CD4-positive, alpha-beta T cell treated with Interleukin-21 for 1 hour (primary cell): ENCODE data around the gene C9orf43.
A peak's percentile ranks its signal among the peaks of the same experiment; 100 is the strongest.
"Not testable (repeated sequence)": the region's sequence is repeated elsewhere in the genome, so short reads cannot be mapped to it uniquely, and the experiment has no call there.

Source experiments
- DNase-seq: peaks from one replicate; pipeline ENCODE4 v3.0.0-alpha.2; 2020

The C9orf43 gene, protein sequence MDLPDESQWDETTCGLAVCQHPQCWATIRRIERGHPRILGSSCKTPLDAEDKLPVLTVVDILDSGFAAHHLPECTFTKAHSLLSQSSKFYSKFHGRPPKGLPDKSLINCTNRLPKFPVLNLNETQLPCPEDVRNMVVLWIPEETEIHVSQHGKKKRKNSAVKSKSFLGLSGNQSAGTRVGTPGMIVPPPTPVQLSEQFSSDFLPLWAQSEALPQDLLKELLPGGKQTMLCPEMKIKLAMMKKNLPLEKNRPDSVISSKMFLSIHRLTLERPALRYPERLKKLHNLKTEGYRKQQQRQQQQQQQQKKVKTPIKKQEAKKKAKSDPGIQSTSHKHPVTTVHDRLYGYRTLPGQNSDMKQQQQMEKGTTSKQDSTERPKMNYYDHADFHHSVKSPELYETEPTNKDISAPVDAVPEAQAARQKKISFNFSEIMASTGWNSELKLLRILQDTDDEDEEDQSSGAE

DNA sequence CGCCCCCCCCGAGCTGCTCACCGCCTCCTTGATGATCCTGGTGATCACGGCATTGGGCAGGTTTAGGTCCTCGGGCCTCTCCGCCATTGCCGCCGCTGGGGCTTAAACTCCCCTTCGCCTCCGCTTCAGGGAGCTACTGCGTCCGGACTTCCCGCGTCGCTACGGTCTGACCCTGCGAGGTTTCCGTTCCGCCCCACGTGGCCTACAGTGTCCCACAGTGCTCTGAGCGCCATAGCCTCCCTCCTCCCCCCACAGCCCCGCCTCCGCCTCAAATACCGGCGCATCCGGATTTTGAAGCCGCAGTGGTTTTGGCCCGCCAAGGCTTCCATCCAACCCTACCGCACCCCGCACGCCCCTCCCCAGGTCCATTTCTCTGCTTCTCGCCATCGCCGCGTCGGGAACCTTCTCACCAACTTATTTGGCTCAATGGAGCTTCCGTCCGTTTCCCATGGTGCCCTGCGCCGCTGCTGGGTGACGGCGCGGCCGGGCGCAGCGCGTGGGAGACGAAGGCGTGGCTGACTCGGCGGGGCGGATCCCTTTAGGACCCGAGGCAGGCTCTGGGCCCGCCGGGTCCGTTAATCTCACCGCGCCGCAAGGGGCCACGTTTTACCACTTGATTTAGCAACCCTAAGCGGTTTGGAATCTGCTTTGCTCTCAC, at the start of gene C9orf43, which contains the start of gene POLE3:
Gene C9orf43, plus strand, starts transcription at position 541 of the 658 bp plus-strand sequence. CDS start 2,747 bp downstream, outside the sequence.
Gene POLE3, minus strand, starts transcription at position 469 of the 658 bp plus-strand sequence. Its CDS starts 382 bp downstream, at position 87.
- peak; percentile 94 for DNase-seq

DNA sequence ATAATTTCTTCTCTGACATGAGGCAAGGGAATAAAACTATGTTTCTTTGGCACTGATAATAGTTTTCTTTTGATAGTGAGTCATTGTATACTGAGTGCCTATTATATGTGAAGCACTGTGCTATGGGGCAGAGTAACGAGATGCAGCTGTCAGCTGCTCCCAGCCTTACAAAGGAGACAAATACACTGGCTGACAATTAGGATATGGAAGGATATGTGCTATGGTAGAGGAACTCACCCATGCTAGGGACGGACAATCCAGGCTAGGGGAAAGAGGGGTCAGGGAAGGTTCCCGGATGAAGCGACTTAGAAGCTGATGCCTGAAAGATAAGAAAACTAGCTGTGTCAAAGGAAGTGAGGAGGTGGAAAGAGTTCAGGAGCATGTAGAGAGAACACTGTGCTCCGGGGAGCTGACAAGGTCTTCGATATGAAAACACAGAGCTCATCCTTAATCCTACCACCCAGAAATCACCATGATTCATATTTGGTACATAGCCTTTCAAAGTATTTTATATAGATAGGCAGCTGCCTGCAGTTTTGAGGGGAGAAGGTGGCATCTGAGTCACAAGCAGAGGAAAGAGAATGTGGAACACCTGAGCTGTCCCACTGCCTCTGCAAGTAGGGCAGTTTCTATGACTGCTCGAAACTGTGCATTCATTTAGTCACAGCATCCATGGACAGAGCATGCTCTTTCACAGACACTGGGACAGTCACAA, 49.1 kb upstream of the C9orf43 start:
- DNase-seq = no peak

DNA sequence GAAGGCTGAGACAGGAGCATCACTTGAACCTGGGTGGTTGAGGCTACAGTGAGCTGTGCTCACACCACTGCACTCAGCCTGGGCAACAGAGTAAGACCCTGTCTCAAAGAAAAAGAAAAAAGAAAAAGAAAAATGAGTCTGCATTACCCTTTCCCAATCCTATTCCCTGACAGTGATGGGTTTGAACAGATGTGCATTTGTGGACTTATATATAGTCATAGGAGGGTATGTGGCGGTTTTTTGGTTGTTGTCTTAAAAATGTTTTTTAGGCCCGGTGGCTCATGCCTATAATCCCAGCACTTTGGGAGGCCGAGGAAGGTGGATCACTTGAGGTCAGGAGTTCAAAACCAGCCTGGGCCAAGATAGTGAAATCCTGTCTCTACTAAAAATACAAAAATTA, 47.2 kb upstream of the C9orf43 start:
- no peak for DNase-seq

DNA sequence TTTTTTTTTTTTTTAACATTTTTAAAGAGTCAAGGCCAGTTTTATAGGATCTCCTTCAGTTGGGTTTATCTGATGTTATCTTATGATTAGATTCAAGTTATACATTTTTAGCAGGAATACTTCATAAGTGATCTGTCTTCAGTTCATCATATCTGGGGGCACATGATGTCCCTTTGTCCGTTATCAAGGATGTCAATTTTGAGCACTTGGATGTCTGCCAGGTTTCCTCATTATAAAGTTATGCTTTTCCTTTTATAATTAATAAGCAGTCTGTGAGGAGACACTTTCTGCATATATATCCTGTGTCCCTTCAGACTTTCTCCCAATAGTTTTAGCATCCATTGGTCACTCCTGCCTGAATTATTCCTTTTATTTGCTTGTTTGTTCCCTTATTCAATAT, 45.6 kb upstream of the C9orf43 start:
- DNase-seq = no peak

DNA sequence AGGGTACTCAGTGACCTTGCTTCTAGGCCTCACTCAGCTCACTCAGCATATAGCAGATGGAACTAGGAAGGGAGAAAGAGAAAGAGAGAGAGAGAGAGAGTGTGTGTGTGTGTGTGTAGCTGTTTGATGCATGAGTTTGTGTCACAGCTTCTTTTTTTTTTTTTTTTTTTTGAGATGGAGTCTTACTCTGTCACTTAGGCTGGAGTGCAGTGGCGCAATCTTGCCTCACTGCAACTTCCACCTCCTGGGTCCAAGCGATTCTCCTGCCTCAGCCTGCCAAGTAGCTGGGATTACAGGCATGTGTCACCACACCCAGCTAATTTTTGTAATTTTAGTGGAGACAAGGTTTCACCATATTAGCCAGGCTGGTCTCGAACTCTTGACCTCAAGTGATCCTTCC, 44.9 kb upstream of the C9orf43 start:
- DNase-seq = not testable (repeated sequence)

DNA sequence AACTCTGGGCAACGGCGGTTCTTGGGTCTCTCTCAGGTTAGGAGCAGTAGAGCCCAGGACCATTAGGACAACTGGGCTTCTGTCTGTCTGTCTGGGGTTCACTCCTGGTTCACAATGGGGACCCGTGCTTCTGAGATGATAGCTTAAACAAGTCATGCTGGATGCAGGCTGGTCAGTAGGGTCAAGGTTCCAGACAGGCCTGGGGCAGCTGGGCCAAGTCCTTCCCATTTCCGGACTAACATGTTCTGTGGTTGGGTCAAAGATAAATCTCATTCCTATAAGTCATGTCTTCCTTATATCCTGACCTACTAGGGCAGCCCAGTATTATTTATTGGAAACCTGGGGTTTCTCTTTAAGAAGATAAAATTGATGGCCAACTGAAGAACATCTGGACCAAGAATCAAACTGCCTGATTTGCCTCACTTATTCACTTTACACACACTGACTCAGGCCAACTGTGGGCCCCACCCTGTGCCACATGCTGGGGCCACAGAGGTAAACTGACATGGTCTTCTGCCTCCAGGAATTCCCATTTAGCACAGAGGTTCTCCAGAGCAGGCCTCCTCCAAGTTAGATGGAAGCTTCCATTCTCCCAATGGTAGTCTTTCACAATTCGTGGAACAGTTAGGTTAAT, 42.1 kb upstream of the C9orf43 start:
- DNase-seq = no peak

DNA sequence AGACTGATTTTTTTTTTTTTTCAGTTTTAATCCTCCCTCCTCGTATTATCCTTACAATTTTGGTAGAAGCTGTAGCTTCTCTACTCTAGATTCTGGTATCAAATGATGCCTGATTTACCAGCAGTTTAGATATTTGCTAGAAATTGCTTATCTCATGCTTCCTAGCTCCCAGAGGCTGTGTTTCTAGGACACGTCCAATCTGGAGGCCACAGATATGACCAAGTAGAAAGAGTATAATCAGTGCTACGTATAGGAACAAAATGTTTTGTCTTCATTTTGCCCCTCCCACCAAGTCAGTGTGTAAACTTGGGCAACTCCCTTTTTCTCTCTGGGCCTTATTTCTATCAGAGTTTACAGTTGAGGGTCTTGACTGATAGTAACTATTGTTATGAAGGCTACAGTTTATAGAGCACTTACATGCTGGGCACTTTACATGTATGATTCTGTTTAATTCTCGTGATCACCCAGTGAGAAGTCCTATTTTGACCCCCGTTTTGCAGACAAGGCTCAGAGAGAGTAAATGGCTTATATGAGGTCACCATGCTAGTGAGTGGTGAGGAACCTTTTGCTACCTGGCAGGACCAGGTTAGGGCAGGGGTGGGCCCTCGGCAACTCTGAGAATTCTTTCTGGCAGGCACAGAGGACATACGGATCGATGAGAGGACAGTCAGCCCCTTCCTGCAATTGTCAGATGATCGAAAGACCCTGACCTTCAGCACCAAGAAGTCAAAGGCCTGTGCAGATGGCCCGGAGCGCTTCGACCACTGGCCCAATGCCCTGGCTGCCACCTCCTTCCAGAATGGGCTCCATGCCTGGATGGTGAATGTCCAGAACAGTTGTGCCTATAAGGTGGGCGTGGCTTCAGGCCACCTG, 41.3 kb upstream of the C9orf43 start:
- DNase-seq = no peak

DNA sequence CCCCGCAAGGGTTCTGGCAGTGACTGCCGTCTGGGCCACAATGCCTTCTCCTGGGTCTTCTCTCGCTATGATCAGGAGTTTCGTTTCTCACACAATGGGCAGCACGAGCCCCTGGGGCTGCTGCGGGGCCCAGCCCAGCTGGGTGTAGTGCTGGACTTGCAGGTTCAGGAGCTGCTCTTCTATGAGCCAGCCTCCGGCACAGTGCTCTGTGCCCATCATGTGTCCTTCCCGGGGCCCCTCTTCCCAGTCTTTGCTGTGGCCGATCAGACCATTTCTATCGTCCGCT, 40.7 kb upstream of the C9orf43 start:
- no peak for DNase-seq

DNA sequence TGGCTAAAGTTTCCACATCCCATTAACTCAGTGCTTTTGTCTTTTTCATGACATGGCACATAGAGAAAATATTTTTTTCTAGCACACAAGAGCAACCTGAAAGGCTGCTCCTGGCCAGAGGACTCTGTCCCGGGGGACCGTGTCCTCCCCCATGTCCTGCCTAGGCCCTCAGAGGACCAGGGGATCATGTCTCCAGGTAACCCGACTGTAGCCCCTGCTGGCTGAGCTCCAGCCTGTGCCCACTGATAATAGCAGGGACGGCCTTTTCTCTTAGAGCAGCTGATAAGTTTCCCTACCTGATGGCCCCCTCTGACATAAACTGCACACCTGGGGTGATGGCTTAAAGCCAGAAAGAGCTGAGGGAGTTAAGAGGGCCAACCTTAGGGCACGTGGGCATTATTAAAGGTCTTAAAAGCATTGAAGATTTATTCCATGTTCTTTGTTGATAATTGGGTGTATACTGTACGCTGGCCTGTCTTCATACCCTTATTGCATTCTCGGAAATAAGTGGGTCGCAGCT, 39.7 kb upstream of the C9orf43 start:
- DNase-seq = no peak

DNA sequence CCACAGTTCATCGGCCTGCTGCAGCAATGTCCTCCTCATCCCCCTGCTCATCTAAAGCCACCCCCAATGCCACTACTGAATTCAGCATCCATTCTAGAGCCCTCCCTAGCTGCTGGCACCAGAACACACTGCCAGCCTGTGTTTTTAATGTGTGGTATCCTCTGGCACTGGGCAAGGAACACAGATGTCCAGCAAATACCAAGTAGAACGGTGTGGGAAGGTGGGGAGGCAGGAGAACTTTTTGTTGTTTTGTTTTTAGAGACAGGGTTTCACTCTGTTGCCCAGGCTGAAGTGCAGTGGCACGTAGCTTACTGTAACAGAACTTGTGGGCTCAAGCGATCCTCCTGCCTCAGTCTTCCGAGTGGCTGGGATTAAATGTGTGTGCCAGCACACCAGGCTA, 38.5 kb upstream of the C9orf43 start:
- no peak for DNase-seq

DNA sequence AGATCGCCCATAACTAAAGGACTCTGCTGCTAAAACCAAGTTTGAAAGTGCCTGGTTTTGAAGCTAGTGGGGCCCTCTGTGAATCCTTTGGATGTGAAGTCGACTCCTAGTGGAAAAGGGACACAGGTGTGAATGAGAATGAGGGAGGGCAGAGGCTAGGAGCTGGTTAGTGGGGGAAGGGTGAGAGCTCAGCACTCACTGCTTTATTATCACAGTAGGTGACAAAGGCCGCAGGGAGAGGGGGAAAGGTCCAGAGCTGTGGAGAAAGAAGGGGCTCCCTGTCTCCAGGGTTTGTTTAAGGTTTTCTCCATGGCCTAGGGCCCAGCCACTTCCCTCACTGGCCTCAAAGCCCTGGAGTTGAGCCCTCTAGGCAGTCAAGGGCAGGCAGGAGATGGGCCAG, 37.3 kb upstream of the C9orf43 start:
- DNase-seq = no peak

DNA sequence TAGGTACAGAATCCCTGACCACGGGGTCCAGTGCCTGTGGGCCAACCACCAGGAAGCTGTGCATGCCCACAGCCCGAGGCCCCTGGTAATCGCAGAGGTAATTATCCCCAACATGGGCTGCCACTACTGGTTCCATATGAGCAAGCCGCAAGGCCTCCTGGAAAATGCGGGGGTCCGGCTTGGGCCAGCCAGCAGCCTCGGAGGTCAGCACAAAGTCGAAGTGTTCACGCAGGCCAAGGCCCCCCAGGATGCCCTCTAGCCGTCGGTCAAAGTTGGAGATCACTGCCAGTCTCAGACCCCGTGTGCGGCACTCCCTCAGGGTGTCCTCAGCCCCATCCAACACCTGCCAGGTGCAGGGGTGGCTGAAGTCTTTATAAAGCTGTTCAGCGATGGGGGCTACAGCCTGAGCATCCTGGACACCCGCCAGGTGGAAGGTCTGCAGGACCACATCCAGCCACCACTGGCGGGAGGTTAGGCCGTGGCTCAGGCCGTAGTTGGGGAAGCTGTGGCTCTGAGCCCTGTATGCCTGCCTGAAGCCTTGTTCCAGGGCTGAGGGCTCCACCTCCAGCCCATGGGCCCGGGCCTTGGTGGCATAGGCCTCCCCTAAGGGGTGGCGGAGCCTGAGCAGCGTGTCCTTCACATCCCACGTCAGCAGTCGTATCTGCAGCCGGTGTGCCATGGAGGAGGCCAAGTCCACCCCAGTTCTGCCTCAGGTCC, 36.7 kb upstream of the C9orf43 start:
- no peak for DNase-seq

DNA sequence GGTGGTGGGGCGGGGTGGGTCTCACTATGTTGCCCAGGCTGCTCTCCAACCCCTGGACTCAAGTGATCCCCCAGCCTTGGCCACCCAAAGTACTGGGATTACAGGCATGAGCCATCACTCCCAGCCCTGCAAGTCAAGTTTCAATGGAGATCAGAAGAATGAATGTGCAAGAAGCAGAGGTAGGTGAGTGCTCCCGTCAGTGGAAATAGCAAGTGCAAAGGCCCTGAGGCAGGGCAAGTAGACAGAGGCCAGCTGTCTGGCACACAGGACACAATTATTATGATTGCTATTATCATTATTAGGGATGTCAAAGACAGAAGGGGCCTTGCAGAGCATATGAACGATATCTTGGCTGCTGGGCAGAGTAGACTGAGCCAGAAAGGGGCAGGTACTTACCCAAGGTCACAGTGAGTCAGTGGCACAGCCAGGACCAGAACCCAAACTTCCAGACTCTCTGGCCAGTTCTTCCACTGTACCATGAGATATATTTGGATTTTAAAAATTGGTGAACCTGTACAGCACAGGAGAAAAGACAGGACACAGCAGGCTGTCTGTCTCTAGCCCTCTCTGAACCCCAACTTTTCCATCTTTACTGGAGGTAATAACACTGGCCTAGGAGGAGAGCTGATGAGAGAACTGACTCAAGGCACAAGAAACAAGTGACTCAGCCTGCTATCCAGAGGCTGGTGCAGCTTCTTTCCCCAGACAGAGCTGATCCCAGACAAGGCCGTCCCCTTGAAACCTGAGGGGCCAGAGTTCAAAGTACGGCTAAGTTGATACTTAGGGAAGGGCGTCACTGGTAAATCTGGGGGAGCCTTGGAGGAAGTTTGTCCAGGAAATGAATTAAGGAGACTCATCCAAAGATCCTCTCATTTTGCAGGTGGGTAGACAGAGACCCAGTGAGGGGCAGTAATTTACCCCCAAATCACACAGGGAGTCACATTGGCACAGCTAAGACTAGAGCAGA, 35.2 kb upstream of the C9orf43 start:
- no peak for DNase-seq

DNA sequence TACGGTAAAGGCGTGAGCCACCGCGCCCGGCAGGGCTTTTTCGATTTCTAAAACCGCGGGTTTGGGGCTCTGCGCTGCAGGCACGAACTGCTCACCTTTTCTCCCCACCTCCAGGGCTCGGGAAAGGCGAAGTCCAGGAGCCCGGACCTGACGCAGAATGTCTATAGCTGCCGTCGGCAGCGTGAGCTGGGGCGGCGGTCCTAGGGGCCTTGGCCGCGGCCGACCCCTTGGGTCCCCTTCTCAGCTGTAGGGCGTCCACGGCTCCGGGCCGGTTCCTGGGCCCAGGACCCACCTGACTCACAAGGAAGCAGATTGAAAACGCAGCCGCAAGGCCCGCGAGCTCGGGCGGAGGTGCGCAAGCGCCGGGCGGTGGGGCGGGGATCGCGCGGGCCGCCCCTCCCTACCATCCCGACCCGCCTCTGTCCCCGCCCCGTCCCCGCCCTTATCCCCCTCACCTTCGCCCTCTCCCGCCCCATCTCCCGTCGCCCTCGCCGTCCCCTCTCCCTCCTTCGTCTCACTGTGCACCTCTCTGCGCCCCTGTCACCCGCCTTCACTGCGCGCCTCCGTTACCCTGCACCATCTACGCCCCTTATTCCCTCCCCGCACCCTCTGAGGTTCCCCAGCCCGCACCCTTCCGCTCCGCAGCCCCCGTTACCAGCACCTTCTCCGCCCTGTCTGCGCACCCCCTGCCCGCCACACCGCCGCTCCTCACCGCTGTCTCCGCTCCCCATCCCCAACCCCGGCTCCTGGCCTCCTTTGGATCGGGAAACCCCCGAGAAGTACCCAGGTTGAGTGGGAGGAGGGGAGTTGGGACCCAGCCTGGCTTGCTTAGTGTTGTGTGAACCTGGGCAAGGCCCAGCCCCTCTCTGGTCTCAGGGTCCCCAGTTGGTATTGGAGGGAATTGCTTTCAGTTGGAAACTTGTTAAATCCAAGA, 33.6 kb upstream of the C9orf43 start, which contains the start of gene HDHD3:
Gene HDHD3, minus strand, starts transcription at position 353 of the 934 bp plus-strand sequence. CDS start 2,632 bp downstream, outside the sequence.
- peak; percentile 86 for DNase-seq

DNA sequence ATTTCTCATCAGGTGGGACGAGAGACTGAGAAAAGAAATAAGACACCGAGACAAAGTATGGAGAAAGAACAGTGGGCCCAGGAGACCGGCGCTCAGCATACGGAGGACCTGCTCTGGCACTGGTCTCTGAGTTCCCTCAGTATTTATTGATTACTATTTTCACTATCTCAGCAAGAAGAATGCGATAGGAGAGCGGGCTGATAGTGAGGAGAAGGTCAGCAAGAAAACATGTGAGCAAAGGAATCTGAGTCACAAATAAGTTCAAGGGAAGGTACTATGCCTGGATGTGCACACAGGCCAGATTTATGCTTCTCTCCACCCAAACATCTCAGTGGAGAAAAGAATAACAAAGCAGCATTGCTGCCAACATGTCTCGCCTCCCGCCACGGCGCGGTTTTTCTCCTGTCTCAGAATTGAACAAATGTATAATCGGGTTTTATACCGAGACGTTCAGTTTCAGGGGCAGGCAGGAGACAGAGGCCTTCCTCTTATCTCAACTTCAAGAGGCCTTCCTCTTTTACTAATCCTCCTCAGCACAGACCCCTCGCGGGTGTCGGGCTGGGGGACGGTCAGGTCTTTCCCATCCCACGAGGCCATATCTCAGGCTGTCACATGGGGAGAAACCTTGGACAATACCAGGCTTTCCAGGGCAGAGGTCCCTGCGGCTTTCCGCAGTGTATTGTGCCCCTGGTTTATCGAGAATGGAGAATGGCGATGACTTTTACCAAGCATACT, 31.3 kb upstream of the C9orf43 start:
- not testable (repeated sequence) for DNase-seq

DNA sequence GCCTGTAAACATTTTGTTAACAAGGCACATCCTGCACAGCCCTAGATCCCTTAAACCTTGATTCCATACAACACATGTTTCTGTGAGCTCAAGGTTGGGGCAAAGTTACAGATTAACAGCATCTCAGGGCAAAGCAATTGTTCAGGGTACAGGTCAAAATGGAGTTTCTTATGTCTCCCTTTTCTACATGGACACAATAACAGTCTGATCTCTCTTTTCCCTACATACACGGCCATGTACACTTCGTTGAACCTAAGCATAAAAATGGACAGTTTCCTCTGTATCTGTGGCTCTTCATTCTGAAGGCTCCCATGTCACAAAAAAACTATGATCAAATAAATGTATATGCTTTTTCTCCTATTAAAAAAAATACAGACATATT, 30.7 kb upstream of the C9orf43 start:
- not testable (repeated sequence) for DNase-seq

DNA sequence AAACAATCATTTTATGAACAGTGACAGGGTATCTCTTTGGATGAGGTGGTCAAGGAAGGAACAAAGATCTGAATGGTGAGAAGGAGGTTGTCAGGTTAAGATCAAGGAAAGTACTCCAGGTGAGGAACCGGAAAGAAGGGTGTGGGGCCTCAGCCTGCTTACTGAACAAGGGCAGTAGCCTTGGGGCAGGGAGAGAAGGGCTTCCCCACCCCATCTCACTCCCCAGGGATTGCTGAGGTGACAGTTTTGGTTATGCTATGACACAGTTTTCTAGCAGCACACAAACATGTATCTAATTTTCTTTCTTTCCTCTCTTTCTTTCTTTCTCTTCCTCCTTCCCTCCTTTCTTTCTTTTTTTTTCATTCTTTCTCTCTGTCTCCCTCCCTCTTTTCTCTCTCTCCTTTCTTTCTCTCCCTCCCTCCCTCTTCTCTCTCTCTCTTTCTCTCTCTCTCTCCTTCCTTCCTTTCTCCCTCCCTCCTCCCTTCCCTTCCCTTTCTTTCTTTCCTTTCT, 29.6 kb upstream of the C9orf43 start:
- no peak for DNase-seq

DNA sequence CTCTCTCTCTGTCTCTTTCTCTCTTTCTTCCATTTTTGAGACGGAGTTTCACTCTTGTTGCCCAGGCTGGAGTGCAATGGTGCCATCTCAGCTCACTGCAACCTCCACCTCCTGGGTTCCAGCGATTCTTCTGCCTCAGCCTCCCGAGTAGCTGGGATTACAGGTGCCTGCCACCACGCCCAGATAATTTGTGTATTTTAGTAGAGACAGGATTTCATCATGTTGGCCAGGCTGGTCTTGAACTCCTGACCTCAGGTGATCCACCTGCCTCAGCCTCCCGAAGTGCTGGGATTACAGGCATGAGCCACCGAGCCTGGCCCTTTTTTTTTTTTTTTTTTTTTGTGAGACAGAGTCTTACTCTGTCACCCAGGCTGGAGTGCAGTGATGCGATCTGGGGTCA, 29.1 kb upstream of the C9orf43 start:
- not testable (repeated sequence) for DNase-seq
